Effector CD4-positive, alpha-beta T cell (primary cell): ENCODE measurements around the gene DGKI.

Experiments used
- DNase-seq: peaks from one replicate; pipeline ENCODE4 v3.0.0-alpha.2; 2020

DGKI gene

DNA sequence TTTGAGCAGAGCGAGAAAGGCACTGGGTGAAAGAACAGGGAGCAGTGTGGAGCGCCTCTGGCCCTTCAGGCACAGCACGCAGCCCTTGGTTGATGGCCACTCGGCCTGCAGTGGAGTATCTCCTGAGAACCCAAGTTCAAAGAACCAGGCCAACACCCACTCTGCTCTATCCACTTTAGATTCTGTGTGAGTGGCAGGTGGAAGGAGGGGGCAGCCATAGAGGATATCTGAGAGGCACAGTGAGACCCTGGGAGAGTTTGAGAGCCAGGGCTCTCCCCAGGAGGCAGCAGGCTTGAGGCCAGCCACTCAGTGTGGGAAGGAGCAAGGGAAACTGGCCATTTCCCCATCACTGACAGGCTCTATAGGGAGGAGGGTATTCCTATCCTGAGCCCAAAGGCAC lies 450.7 kb downstream of the DGKI start:
- no peak for DNase-seq

- DNase-seq = no peak
Observed at GRCh38 chr7:137395420-137395819, 451.4 kb downstream of the DGKI start.

DNA sequence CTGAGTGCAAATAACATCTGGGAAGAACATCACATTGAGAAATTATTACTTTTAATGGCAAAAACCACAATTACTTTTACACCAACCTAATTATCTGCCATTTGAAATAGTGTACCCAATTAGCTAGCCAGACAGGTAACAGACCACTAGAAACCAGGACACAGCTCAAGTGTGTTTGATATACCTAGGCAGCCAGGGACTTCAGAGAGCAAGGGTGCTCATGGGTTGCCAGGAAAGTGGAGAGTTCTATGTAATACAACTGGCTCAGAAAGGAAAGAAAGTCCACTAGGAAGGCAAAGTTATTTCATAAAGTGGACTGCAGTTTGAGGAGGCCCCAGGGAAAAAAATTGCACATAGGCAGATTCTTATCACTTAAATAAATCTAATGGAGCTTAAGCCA lies 453.2 kb downstream of the DGKI start:
- no peak for DNase-seq

GRCh38 chr7:137390076-137390475 lies 456.7 kb downstream of the DGKI start:
- no peak for DNase-seq

- DNase-seq = no peak
Observed at GRCh38 chr7:137388916-137389315, 457.9 kb downstream of the DGKI start.

DNA sequence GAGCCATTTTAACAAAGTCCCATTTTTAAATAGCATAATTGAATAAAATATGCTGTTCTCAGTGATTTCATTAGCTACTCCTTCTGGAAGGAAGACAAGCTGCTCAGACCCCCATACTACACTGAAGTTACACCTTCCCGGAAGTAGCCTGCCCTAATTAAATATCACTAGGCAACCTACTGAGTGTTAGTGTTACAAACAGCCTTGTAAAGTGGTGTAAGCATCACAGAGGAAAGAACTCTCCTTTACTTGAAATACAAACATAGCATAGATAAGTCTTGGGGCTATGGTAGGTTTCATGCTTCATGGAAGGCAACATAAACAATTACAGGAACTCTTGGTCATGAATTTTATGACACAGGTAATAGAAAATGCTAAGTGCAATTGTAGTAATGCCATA lies 459.8 kb downstream of the DGKI start:
- DNase-seq = no peak

GRCh38 chr7:137381045-137381444 lies 465.7 kb downstream of the DGKI start:
- no peak for DNase-seq

GRCh38 chr7:137373507-137373906 lies 473.3 kb downstream of the DGKI start:
- DNase-seq = no peak

- no peak for DNase-seq
Observed at GRCh38 chr7:137371616-137372015, 475.2 kb downstream of the DGKI start.

GRCh38 chr7:137366995-137367394 lies 479.8 kb downstream of the DGKI start:
- no peak for DNase-seq

DNA sequence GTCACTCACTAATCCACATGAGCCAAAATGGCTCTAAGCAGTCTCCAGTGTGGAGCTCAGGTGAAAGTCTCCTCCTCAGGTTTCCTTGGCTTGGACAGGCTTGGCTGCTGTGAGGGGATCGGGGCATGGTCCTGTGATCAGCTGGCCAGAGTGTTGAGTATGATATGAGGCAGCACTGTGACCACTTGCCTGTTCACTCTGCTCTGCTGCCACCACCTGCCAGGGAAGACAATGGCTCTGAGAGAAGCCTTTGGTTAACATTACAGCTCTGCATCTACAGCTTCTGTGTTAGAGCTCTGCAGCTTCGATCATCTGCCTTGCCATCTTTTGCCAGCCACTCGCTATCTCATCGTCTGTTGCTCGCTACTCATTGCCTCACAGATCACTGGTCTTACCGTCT lies 483.1 kb downstream of the DGKI start:
- DNase-seq = no peak

- no peak for DNase-seq
Observed at GRCh38 chr7:137360087-137360679, 486.6 kb downstream of the DGKI start.

GRCh38 chr7:137354961-137355360 lies 491.8 kb downstream of the DGKI start:
- no peak for DNase-seq

DNA sequence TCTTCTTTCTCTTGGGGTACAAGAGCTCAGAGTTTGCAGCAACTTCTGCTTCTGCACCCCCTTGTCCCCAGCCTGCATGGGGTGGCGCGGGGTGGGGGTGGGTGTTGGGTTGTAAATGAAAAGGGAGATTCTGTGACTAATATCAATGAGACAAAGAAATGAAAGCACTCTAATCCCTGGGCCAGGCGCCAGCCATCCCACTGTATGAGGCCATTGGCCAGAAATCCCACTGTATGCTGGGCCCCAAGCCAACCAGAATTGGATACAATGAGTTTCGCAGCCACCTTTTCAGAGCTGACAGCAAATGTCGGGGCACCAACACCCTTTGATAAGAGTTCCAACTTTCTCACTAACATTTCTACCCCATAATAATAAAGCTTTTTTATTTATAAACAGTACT lies 492.4 kb downstream of the DGKI start:
- no peak for DNase-seq

DNA sequence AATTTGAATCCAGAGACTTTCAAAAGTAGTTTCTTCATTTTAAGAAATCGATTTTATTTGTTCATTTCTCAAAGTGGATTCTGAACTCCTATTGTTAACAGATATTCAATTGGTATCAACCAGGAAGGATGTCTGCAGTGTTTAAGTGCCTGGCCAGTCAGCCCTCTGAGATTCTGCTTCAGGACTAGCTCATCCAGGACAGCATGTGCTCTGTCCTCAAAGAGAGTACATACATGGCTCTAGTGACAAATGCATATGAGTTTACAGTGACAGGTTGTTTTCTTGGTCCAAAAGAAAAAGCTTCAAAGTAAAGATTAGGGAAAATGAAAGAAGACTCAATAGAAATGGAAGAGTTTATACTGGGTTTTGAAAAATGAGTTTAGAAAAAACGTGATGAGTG lies 494.8 kb downstream of the DGKI start:
- DNase-seq = no peak

DNA sequence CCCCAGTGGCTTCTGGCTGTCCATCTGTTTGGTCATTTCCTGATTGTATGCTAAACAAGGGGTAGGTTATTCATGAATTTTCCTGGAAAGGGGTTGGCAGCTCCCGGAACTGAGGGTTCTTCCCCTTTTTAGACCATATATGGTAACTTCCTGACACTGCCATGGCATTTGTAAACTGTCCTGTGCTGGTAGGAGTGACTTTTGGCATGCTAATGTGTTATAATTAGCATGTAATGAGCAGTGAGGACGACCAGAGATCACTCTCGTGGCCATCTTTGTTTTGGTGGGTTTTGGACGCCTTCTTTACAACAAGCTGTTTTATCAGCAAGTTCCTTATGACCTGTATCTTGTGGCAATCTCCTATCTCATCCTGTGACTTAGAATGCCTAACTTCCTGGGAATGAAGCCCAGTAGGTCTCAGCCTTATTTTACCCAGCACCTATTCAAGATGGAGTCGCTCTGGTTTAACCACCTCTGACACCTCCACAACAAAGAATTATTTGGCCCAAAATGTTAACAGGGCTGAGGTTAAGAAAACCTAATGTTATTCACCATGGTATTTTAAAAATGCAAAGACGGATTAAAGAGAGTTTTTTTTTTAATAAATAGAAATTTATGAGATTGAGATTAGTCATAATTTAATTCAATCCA lies 500.9 kb downstream of the DGKI start:
- DNase-seq = no peak

- DNase-seq = no peak
Observed at GRCh38 chr7:137343281-137343841, 503.4 kb downstream of the DGKI start, which contains the start of gene PTN. TSS of gene PTN (minus strand) at chr7:137343733. CDS start at chr7:137254973, 88,760 bp downstream.

DNA sequence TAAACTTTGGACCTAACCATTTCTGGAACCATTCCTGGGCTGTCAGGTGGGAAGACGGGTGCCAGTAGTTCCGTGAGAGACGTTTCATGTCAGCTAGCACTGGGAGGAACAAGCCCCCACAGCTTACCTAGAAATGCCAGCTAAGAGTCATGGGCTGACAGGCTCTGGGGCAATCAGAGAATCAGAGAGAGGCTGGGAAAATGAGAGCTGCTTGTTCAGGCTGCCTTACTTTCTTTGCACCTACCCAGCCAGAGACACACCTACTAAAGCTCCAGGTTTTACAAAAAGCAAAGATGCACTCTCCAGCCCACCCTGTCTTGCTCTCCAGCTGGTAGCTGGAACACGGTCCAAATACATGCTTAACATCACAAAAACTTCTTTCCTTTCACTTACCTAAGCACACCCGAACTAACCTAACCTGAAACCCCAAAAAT lies 503.9 kb downstream of the DGKI start:
- DNase-seq = no peak

DNA sequence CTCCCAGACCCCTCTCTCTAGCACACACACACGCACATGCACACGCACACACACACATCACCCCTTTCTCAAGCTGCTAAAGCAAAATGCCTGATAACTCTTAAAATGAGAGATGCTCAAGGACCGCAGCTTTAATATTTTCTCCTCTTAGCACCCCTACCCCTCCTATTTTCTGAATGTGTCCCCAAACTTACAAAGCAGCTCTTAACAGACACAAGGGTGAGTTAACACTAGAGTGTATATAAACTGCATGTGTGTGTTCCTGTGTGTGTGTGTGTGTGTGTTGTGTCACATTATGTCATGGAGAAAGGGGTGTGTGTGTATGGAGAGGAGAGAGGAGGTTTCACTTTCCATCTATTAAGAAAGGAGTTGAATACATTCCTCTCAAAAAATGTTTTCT lies 504.5 kb downstream of the DGKI start:
- no peak for DNase-seq

GRCh38 chr7:137337902-137338301 lies 508.9 kb downstream of the DGKI start:
- no peak for DNase-seq

- DNase-seq = no peak
Observed at GRCh38 chr7:137335814-137336213, 511.0 kb downstream of the DGKI start.

- no peak for DNase-seq
Observed at GRCh38 chr7:137331378-137331777, 515.4 kb downstream of the DGKI start.
